PFSK-1 (cell line): Measurements from ENCODE around the gene ZNF536.

Experiments
- POLR2AphosphoS5 ChIP-seq: IDR thresholded peaks from 2 replicates; pipeline ENCODE4 v1.6.1; 2012; ENCODE audit warnings: low read depth, mild to moderate bottlenecking, control low read depth, low read length, moderate library complexity
- SIN3A ChIP-seq: IDR thresholded peaks from 2 replicates; pipeline ENCODE4 v1.6.1; 2012; ENCODE audit warnings: mild to moderate bottlenecking, low read length, moderate library complexity, borderline replicate concordance; ENCODE audit not compliant: insufficient read depth
- TAF1 ChIP-seq: IDR thresholded peaks from 2 replicates; pipeline ENCODE4 v1.6.1; 2012; ENCODE audit warnings: low read length, control low read depth, borderline replicate concordance; ENCODE audit not compliant: insufficient read depth
- TF ChIP-seq, protein P1 (sequence below), 2 experiments: IDR thresholded peaks; 2 replicates each; pipeline versions ENCODE4 v1.6.1 to v1.8.0; 2011 to 2012; ENCODE audit warnings: low read depth in 2 of 2, low read length in 2 of 2, control low read depth in 1 of 2, inconsistent platforms in 1 of 2, mild to moderate bottlenecking in 1 of 2, moderate library complexity in 1 of 2; ENCODE audit not compliant: insufficient read depth in 1 of 2

DNA sequence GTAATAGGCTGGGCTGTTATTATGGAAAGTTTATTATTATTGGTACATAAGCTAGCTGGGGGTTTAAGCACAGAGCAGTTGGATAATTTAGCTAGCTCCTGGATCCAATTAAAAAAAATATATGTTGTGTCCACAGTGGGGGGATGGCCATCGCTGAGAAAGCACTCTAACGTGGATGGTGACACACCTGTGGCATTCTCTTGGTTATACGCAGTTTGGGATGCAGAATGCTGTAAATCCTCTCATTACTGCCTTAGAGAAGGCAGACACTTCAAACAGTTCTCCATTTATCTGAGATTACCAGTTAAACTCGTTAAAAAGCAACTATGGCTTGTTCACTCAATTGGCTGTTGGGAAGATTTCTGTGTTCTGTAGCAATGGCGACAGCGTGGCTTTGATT, 2.4 kb upstream of the ZNF536 start:
- TF ChIP-seq, protein P1, sequence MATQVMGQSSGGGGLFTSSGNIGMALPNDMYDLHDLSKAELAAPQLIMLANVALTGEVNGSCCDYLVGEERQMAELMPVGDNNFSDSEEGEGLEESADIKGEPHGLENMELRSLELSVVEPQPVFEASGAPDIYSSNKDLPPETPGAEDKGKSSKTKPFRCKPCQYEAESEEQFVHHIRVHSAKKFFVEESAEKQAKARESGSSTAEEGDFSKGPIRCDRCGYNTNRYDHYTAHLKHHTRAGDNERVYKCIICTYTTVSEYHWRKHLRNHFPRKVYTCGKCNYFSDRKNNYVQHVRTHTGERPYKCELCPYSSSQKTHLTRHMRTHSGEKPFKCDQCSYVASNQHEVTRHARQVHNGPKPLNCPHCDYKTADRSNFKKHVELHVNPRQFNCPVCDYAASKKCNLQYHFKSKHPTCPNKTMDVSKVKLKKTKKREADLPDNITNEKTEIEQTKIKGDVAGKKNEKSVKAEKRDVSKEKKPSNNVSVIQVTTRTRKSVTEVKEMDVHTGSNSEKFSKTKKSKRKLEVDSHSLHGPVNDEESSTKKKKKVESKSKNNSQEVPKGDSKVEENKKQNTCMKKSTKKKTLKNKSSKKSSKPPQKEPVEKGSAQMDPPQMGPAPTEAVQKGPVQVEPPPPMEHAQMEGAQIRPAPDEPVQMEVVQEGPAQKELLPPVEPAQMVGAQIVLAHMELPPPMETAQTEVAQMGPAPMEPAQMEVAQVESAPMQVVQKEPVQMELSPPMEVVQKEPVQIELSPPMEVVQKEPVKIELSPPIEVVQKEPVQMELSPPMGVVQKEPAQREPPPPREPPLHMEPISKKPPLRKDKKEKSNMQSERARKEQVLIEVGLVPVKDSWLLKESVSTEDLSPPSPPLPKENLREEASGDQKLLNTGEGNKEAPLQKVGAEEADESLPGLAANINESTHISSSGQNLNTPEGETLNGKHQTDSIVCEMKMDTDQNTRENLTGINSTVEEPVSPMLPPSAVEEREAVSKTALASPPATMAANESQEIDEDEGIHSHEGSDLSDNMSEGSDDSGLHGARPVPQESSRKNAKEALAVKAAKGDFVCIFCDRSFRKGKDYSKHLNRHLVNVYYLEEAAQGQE (IDR thresholded peaks at IDR 0.05; ENCODE audit: insufficient read depth in 1 of 2, low read depth in 2 of 2, low read length in 2 of 2) = no peak
- no peak for TF ChIP-seq SIN3A
- no peak for TF ChIP-seq POLR2AphosphoS5
- no peak for TF ChIP-seq TAF1
